ENCODE measurements around the gene ALX4. TPM values are rescaled to one million over a fixed set of nuclear protein-coding genes. Genes with fewer than 3 reads are reported as not detected.
A peak's percentile ranks its signal among the peaks of the same experiment; 100 is the strongest.

The ALX4 gene
- total and polyA plus RNA-seq, 2 donors (not counting 3 experiments of a cell fraction or from before 2014, with no cell fraction given): not detected

DNA sequence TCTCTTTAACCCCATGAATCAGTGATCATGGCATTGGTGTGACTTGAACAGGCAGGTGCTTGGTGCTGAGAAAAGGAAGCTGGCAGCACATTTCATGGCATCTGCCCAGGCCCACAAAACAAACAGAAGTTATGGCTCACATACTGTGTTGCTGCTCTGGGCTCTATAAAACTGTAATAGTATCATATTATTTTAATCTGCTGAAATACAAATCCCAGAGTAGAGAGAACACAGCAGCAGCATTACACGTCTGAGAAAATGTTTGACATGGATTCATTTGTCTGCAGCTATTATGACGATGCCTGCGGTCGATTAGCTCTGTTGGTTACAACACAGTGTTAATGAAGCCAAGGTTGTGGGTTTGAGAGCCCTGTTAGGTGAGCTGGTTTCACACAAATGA, 80.8 kb downstream of the ALX4 start:
- dilution Hi-C loops (cut with MboI; ENCODE audit: extremely low pct_ligation_motif_present, low sequenced_read_pairs): no loop called here
- TF ChIP-seq GATA2 (IDR thresholded peaks at IDR 0.05; ENCODE audit: insufficient read depth, insufficient read length, low read depth, low read length) (no peak), POLR2AphosphoS5 (IDR thresholded peaks at IDR 0.05; ENCODE audit: insufficient read depth, low read depth, low read length) (no peak), CTCF (IDR thresholded peaks at IDR 0.05; ENCODE audit: extremely low read depth in 1 of 2, insufficient read depth in 1 of 2, low read depth in 1 of 2, low read length in 2 of 2) (no peak), POLR2A (IDR thresholded peaks at IDR 0.05; ENCODE audit: low read depth, low read length) (no peak), MYC (IDR thresholded peaks at IDR 0.05; ENCODE audit: low read depth, low read length) (no peak), JUN (IDR thresholded peaks at IDR 0.05; ENCODE audit: borderline replicate concordance, insufficient read depth, insufficient read length, low read depth) (no peak), FOS (IDR thresholded peaks at IDR 0.05; ENCODE audit: borderline replicate concordance, insufficient read depth, low read length) (no peak)
- TF ChIP-seq, protein P1, sequence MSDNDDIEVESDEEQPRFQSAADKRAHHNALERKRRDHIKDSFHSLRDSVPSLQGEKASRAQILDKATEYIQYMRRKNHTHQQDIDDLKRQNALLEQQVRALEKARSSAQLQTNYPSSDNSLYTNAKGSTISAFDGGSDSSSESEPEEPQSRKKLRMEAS (IDR thresholded peaks at IDR 0.05; ENCODE audit: insufficient read depth, insufficient read length): no peak
- DNase-seq (ENCODE audit: low read depth, low spot score): peak; percentile 18
- BruUV-seq (replicated peaks): no TSS peak
- no peaks in the 10 kb centered on the region for H3K79me2 ChIP-seq (ENCODE audit: control insufficient read depth, insufficient read depth, low read length)
- no peaks in the 10 kb centered on the region for H4K20me1 ChIP-seq (replicated peaks; ENCODE audit: control insufficient read depth, extremely low read depth, insufficient read depth, low read length)
- CTCF ChIA-PET: no interaction called here
- H3K4me1 ChIP-seq (ENCODE audit: control insufficient read depth, extremely low read depth, insufficient read depth, low read length): no peaks in the 10 kb centered on the region
- H2AFZ ChIP-seq (ENCODE audit: low read depth, low read length): no peak overlapping the region
- H3K4me2 ChIP-seq (ENCODE audit: insufficient read depth, low read length): no peak overlapping the region
- no peaks in the 10 kb centered on the region for H3K36me3 ChIP-seq (ENCODE audit: control insufficient read depth in 2 of 2, extremely low read depth in 1 of 2, insufficient read depth in 2 of 2, low read length in 2 of 2)
- intact Hi-C loops (cut with micrococcal nuclease): no loop called here
- H3K27ac ChIP-seq (ENCODE audit: insufficient read depth, low read depth, low read length): no peak overlapping the region
- H3K27me3 ChIP-seq (ENCODE audit: control insufficient read depth in 2 of 2, insufficient read depth in 2 of 2, low read length in 2 of 2): no peaks in the 10 kb centered on the region
- no peaks in the 10 kb centered on the region for H3K9me1 ChIP-seq (replicated peaks; ENCODE audit: control insufficient read depth, extremely low read depth, insufficient read depth, low read length)
- no peak overlapping the region for H3K4me3 ChIP-seq (replicated peaks in 1 of 3; ENCODE audit: insufficient read depth in 1 of 3, low read depth in 1 of 3, low read length in 3 of 3)
- POLR2A ChIA-PET: interaction anchor here (0.7 kb wide), 1 partner anchor 35 kb away, joined by 3 read pairs; no protein-coding TSS in a partner anchor
- H3K9me3 ChIP-seq (replicated peaks; ENCODE audit: control insufficient read depth, insufficient read depth, low read length): no peaks in the 10 kb centered on the region
- no peak overlapping the region for H3K9ac ChIP-seq (replicated peaks; ENCODE audit: extremely low read depth, insufficient read depth, low read length)
- no peak for FAIRE-seq

Measured in endothelial cell of umbilical vein (primary cell).